Tibial nerve (tissue), 4 donors: ENCODE measurements around the gene KRT36. TPM values are rescaled to one million over a fixed set of nuclear protein-coding genes. Genes with fewer than 3 reads are reported as not detected.

Experiments used
- DNase-seq, 2 donors: peaks; one replicate each; pipeline ENCODE4 v3.0.0-alpha.2; 2019; ENCODE audit warnings: low spot score in 2 of 2
- H3K27ac ChIP-seq, 4 donors: fragments of 200-600 bp; sonication (generic) in 3 of 4; one replicate each; pipeline ENCODE4 v1.5.1; 2017 to 2019; ENCODE audit warnings: mild to moderate bottlenecking in 1 of 4
- H3K27me3 ChIP-seq, 2 donors: fragments of 200-600 bp; sonication (generic) in 1 of 2; one replicate each; pipeline versions ENCODE4 v1.5.1 to v1.6.0; 2017 to 2019
- H3K36me3 ChIP-seq, 3 donors: fragments of 200-600 bp; sonication (generic); one replicate each; pipeline ENCODE4 v1.5.1; 2018 to 2019
- H3K4me1 ChIP-seq, 4 donors: fragments of 200-600 bp; sonication (generic) in 3 of 4; one replicate each; pipeline ENCODE4 v1.5.1; 2017 to 2019
- H3K4me3 ChIP-seq, 4 donors: fragments of 200-600 bp; sonication (generic) in 3 of 4; one replicate each; pipeline ENCODE4 v1.5.1; 2017 to 2019; ENCODE audit warnings: mild to moderate bottlenecking in 1 of 4, moderate library complexity in 1 of 4
- H3K9me3 ChIP-seq, 4 donors: fragments of 200-600 bp; sonication (generic) in 3 of 4; one replicate each; pipeline ENCODE4 v1.5.1; 2017 to 2019
- CTCF ChIP-seq, 5 experiments: fragments of 200-600 bp in 3 of 5; fragments of 450-650 bp in 2 of 5; sonication (generic) in 3 of 5; IDR thresholded peaks; one replicate each; pipeline ENCODE4 v1.5.1; 2016 to 2019; ENCODE audit warnings: antibody characterized with exemption in 5 of 5, mild to moderate bottlenecking in 3 of 5, moderate library complexity in 2 of 5
- EP300 ChIP-seq, 2 donors: sonication (generic); formaldehyde crosslinking; IDR thresholded peaks; one replicate each; pipeline ENCODE4 v1.6.1; 2017; ENCODE audit warnings: antibody characterized with exemption in 2 of 2, mild to moderate bottlenecking in 1 of 2
- POLR2A ChIP-seq, 2 donors: fragments of 450-650 bp; IDR thresholded peaks; one replicate each; pipeline ENCODE4 v1.6.1; 2017; ENCODE audit warnings: antibody characterized with exemption in 2 of 2, mild to moderate bottlenecking in 2 of 2, moderate library complexity in 2 of 2
- WGBS, 2 donors: methylation state at CpG; one replicate each; pipeline ENCODE4 v1.1.5; 2018; 5-methylcytosine and 5-hydroxymethylcytosine counted together
- total RNA-seq, 4 donors: library from RNA; depleted of rRNA; stranded (reverse); fragments of >200 nt; gene quantifications; one replicate each; pipeline ENCODE4 v1.1.0, GENCODE V29; 2016

The KRT36 gene
- total RNA-seq, 4 donors from 2014 or later, result 0.42 TPM; not detected in 3

GRCh38 chr17:41527063-41528023 is 37.6 kb upstream of the KRT36 start:
- no peaks in the 10 kb centered on the region for H3K9me3 ChIP-seq
- no peak for TF ChIP-seq EP300 (IDR thresholded peaks at IDR 0.05)
- no peak for TF ChIP-seq POLR2A (IDR thresholded peaks at IDR 0.05)
- H3K36me3 ChIP-seq, result no peaks in the 10 kb centered on the region
- 16 to 19% methylated on average over 42 to 48 of the region's 62 CpGs for WGBS, 2 donors
- H3K4me1 ChIP-seq, result peaks cover 0 to 47% (median 7%) of the 10 kb centered on the region in 4 donors
- H3K27ac ChIP-seq, result peak overlapping the region; percentile 23 to 80 (median 73)
- H3K4me3 ChIP-seq, result peak overlapping the region; percentile 35 to 50 (median 44)
- no peak for DNase-seq
- peaks cover 0 to 49% of the 10 kb centered on the region in 2 donors for H3K27me3 ChIP-seq

DNA sequence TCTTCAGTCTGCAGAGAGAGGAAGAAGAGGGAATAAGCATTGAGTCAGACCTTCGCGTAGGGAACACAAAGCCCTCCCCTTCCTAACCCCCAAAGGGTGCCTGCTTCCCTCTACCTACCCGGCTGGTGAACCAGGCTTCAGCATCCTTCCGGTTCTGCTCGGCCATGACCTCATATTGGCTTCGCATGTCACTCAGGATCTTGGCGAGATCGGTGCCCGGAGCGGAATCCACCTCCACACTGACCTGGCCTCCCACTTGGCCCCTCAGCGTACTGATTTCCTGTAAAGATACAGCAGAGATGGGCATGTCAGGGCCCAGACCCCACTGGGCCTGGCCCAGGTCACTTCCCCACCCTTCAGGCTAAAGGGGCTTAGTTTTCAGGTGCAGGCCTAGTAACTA is 34.6 kb upstream of the KRT36 start:
- peaks cover 0 to 32% (median 4%) of the 10 kb centered on the region in 4 donors for H3K4me1 ChIP-seq
- peaks cover 0 to 30% of the 10 kb centered on the region in 2 donors for H3K27me3 ChIP-seq
- H3K27ac ChIP-seq, result peak overlapping the region in 1 of 4 donors; percentile 26
- peak overlapping the region in 1 of 4 donors; percentile 50 for H3K4me3 ChIP-seq
- TF ChIP-seq POLR2A (IDR thresholded peaks at IDR 0.05) (no peak), EP300 (IDR thresholded peaks at IDR 0.05) (no peak), CTCF (IDR thresholded peaks at IDR 0.05) (no peak)
- WGBS, 2 donors, result 94 to 95% methylated on average over 11 of the region's 11 CpGs
- DNase-seq, result no peak
- no peaks in the 10 kb centered on the region for H3K36me3 ChIP-seq
- H3K9me3 ChIP-seq, result no peaks in the 10 kb centered on the region

DNA sequence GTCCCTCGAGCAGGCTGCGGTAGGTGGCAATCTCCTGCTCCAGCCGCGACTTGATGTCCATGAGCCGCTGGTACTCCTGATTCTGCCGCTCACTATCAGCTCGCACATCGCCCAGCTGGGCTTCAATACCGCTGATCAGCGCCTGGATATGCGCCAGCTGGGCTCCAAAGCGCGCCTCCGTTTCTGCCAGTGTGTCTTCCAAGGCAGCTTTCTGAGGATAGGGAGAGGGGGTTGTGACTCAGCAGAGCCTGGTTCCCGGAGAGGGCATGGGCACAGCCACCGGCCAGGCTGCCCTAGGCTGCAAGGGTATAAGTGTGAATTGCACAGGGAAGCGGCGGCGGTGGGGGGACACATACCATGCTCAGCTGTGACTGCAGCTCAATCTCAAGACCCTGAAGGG is 34.1 kb upstream of the KRT36 start:
- no peaks in the 10 kb centered on the region for H3K36me3 ChIP-seq
- H3K4me3 ChIP-seq, result peak overlapping the region in 1 of 4 donors; percentile 50
- H3K4me1 ChIP-seq, result peaks cover 0 to 32% (median 4%) of the 10 kb centered on the region in 4 donors
- DNase-seq, result no peak
- H3K9me3 ChIP-seq, result no peaks in the 10 kb centered on the region
- peak overlapping the region in 1 of 4 donors; percentile 26 for H3K27ac ChIP-seq
- H3K27me3 ChIP-seq, result peaks cover 0 to 25% of the 10 kb centered on the region in 2 donors
- TF ChIP-seq CTCF (IDR thresholded peaks at IDR 0.05) (no peak), EP300 (IDR thresholded peaks at IDR 0.05) (no peak), POLR2A (IDR thresholded peaks at IDR 0.05) (no peak)
- 78 to 82% methylated on average over 19 of the region's 19 CpGs for WGBS, 2 donors

GRCh38 chr17:41523225-41523593 is 33.5 kb upstream of the KRT36 start:
- DNase-seq, result no peak
- peaks cover 0 to 27% (median 4%) of the 10 kb centered on the region in 4 donors for H3K4me1 ChIP-seq
- no peak overlapping the region for H3K27ac ChIP-seq
- no peaks in the 10 kb centered on the region for H3K9me3 ChIP-seq
- H3K27me3 ChIP-seq, result peaks cover 0 to 19% of the 10 kb centered on the region in 2 donors
- H3K4me3 ChIP-seq, result peak overlapping the region in 1 of 4 donors; percentile 50
- H3K36me3 ChIP-seq, result no peaks in the 10 kb centered on the region
- WGBS, 2 donors, result 58 to 64% methylated on average over 4 of the region's 4 CpGs
- no peak for TF ChIP-seq POLR2A (IDR thresholded peaks at IDR 0.05)

DNA sequence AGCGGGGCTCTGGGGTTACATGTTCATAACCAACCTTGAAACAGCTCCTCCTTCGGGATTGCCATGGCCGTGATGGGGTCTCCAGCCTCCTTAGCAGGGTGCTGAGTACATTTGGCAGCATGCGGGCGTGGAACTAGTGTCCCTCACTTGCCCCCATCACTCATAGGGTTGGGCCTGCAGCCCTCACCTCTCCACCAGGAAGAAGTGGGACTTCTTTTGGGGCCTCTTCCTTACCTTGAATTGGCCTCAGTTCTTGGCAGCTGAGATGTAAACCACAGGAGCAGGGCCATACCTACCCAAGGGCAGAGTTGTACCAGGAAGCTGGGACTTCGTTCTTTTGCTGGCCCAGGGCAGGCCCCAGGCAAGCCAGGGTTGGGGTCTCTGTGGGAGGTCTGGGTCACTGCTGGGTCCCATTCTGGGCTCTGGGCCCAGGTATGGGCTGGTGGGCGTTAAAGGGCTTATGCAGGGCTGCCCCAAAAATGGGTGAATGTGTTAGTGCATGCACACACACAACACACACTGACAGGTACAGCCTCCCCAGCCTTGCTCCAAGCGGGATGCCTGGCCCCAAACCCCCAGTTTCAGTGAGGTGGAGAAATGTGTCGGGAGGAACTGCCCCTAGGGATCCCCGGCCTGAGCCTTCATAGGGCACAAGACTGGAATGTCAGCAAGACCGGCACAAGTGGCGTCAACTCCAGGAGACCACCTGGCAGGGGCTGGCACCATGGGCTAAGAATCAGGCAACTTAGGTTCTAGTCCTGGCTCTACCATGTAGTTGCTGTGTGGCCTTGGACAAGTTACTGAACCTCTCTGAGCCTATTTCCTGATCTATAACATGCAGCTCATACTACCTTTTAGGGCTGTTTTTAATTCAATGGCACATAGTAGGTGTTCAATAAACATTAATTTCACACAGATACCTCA is 32.9 kb upstream of the KRT36 start:
- H3K27me3 ChIP-seq, result peaks cover 0 to 13% of the 10 kb centered on the region in 2 donors
- no peak overlapping the region for H3K4me3 ChIP-seq
- H3K27ac ChIP-seq, result peak overlapping the region in 1 of 4 donors; percentile 52
- no peak for DNase-seq
- TF ChIP-seq POLR2A (IDR thresholded peaks at IDR 0.05), result no peak
- TF ChIP-seq EP300 (IDR thresholded peaks at IDR 0.05), result no peak
- no peak for TF ChIP-seq CTCF (IDR thresholded peaks at IDR 0.05)
- WGBS, 2 donors, result 78 to 81% methylated on average over 10 to 11 of the region's 12 CpGs
- peaks cover 0 to 21% (median under 1%) of the 10 kb centered on the region in 4 donors for H3K4me1 ChIP-seq
- no peaks in the 10 kb centered on the region for H3K36me3 ChIP-seq
- H3K9me3 ChIP-seq, result no peaks in the 10 kb centered on the region
